NCI-H82 treated with DMSO at 0.1 percent for 48 hours (cell line): ENCODE measurements around the gene VPS37C.

Experiments
- DNase-seq: peaks from one replicate; lab custom pipeline; 2025; ENCODE audit not compliant: unreplicated experiment; lab: John Stamatoyannopoulos, UW

Gene VPS37C

DNA sequence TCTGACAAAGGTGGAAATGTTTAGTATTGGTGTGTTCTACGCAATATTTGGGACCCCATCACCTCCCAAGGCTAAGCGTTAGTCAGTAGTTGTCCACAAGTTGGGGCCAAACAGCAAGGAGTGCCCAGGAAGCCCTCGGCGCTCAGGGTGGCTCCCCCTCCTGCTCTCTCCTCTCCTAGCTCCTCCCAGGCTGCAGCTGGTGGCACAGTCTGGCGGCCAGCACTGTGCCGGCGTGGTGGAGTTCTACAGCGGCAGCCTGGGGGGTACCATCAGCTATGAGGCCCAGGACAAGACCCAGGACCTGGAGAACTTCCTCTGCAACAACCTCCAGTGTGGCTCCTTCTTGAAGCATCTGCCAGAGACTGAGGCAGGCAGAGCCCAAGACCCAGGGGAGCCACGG lies 42.2 kb downstream of the VPS37C start:
- DNase-seq: no peak

DNA sequence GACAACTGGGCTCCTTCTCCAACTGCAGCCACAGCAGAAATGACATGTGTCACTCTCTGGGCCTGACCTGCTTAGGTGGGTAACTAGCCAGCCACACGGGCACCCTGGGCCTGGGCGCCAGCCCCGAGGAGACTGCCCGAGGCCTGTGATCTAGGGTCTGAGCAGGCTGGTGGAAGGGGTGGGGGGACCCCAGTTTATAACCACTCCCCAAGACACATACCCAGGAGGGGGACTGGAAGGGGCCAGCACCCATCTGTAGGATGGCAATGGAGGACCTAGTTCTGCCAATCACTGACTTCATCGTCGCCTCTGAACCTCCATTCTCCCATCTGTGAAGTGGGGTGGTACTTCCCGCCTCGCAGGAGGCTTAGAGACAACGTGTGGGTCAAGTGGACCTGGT lies 42.8 kb downstream of the VPS37C start:
- DNase-seq: no peak

DNA sequence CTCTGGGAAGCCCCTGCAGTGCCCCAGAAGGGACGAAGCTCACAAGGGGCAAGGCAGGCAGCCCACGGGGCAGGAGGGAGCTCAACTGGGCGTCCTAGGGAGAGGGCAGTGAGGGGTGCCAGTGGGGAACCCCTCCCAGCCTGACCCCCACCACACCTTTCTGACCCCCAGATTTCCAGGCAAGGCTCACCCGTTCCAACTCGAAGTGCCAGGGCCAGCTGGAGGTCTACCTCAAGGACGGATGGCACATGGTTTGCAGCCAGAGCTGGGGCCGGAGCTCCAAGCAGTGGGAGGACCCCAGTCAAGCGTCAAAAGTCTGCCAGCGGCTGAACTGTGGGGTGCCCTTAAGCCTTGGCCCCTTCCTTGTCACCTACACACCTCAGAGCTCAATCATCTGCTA lies 43.2 kb downstream of the VPS37C start:
- no peak for DNase-seq

DNA sequence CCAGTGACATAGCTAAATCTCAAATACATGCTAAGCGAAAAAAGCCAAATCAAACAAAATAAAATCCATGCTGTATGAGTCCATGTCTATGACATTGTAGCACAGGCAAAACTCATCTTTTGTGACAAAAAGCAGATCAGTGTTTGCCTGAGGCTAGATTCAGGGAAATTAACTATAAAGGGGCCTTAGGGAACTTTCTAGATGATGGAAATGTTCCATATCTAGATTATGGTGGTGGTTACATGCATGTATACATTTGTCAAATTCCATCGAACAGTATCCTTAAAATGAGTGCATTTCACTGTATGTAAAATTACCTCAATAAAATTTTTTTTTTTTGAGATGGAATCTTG lies 44.1 kb downstream of the VPS37C start:
- DNase-seq: no peak

DNA sequence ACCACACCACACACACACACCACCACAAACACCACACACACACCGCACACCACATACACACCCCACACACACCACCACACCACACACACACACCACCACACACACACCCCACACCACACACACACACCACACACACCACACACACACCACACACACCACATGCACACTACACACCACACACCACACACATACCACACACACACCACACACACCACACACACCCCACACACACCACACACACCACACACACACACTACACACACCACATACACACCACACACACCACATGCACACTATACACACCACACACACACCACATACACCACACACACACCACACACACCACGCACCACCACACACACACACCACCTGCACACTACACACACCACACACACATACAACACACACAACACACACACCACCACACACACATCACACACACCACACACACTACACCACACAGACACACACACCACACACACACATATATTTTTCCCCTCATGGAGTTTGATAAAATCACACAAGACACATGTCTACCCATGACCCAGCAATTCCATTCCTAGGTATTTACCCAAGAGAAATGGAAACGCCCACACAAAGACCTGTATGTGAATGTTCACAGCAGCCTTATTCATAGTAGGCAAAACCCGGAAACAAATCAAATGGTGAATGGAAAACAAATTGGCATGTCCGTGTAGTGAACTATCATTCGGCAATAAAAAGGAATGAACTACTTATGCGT lies 44.6 kb downstream of the VPS37C start:
- no peak for DNase-seq

DNA sequence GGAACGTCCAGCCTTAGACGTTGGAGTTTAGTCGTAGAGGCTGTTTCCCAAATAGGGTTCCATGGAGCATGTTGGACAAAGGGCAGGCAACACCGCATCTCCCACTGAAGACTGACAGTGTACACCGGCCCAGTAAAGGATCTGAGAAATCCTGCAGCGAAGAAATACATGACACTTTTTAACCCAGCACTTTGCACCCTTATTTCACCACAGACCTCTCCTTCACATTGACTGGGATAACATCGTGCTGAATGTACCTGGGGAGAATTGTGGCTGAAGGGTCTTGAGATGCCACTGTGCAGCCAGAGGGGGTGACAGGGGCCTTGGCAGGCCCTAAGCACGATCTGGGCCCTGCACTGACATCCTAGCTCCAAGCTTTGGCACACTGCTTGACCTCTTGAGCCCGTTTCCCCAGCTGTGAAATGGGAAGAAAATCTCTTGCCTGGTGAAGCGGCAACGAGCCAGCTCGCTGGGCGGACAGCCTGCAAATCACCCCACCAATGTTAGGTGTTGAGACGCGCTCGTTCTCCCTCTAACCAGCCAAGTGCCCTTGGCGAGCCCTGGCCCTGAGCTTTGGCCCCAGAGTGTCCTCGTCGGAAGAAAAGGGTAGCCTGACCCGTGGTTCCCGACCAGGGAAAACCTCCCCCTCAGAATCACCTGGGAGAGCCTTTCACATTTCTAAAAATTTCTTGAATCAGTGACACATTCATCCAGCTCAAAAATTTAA lies 45.6 kb downstream of the VPS37C start:
- no peak for DNase-seq

DNA sequence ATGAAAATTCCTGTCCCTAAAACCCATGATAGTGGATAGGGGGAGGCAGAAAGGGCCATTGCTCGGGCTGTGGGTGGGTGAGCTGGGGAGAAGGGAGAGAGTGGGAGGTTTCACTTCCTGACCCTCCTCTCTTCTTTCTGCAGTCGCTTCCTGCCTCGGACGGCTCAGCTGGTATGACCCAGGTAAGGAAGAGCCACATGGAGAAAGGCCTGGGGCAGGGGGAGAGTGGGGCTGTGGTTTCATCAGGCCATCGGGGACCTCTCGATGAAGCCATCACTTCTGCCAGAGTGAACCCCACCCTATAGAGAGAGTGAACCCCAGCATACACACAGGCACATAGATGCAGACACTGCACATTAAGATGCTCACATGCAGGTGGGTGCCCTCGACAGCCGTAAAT lies 46.3 kb downstream of the VPS37C start:
- DNase-seq: no peak

DNA sequence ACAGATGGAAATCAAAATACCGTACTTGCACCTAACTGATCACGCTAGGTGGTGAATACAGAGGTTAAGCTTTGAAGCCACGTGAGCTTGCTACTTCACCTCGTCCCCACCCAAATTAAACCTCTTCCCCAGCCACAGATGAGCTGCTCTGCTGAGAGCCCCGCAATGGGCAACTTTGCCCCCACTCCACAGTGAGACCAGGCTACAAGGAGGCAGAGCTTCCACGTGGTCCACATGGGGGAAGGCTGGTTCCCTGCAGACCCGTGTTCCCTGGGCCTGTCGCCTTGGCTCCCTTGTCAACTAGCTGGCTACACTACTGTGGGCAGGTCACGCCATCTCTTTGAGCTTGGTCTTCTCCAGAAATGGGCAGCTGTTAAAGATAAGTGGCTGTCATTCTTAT lies 48.0 kb downstream of the VPS37C start:
- no peak for DNase-seq

DNA sequence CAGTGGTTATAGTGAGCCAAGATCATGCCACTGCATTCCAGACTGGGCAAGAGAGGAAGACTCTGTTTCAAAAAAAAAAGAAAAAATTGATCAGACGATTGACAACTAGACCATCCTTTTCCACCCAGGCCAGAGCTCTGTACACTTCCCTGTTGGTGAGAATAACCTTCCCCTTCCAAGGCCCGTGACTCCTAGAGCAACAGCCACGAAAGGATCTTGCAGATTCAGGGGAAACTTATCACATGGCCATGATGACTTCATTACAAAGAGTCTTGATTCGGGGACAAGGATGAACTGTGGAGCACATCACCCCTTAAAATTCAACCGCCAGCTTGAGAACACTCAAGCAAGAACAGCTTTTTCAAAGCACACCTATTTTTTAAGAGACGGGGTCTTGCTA lies 48.7 kb downstream of the VPS37C start:
- DNase-seq: no peak

DNA sequence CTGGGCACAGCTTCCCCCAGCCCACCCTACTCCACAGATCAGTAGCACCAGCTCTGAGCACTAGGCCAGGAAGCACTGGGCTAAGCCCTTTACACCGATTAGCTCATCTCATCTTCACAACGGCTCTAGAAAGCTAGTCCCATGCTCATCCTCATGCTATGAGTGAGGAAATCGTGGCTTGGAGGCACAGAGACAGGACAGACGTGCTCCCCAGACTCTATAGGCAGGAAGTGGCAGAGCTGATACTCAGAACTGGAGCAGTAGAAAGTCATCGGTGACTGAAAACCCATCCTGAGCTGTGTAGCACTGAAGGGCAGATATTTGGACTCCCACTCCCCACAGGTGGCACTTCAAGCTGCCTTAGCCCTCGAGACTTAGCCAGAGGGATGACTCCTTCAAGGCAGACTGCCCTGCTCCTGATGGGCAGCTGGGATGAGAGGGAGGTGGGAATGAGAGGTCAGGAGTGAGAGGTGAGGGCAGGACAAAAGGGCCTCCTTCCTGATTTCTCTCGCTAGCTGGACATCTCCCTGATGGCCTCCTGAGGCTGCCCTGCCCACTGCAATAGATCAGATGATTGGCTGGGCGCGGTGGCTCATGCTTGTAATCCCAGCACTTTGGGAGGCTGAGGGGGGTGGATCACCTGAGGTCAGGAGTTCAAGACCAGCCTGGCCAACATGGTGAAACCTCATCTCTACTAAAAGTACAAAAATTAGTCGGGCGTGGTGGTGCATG lies 49.3 kb downstream of the VPS37C start:
- DNase-seq: no peak

DNA sequence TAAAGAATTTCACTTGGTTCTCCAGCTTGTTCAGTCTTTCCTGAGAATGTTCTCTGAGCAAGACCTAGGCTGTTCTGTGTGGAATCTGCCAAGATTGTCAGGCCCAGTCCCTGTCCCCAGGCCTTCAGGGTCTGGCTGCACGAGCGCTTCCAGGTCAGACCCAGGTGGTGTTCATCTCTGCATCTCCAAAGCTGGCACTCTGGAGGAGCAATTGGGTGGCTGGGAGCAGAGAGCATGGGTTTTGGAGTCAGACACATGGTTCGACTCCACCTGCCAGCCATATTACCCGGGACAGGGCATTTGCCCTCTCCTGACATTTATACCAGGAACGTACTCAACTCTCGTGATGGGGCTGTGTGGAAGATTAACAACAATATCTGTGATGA lies 50.2 kb downstream of the VPS37C start:
- no peak for DNase-seq

DNA sequence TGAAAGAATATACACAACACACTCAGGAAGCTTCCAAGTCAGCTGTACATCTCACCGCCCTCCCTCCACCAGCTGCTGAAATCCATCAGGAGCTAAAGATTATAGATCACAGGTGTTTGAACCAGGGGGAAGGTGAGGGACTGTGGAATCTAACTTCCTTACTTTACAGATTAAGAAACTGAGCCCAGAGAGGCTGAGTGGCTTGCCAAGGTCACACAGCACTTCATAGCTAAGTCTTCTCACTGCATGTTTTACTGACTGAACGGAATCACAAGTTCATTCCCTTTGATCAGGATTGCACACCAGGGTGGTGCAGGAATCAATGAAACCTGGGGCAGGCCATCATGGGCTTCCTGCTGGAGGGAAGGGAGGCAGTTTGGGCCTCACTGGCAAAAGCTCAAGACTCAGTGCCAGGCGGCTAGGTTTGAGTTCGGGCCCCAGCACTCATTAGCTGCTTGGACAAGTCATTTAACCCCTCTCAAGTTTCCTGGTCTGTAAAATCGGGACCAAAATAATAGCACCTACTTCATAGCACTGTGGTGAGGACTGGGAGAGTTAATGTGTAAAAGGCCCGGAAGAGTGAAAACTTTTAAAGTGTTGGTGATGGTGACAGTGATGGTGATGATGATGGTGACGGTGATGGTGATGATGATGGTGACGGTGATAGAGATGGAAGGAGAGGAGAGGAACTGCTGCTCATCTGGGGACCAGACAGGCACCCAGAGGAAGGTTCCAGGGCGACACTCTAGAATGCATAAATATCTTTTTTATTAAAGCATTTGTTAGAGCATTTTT lies 50.8 kb downstream of the VPS37C start:
- no peak for DNase-seq

DNA sequence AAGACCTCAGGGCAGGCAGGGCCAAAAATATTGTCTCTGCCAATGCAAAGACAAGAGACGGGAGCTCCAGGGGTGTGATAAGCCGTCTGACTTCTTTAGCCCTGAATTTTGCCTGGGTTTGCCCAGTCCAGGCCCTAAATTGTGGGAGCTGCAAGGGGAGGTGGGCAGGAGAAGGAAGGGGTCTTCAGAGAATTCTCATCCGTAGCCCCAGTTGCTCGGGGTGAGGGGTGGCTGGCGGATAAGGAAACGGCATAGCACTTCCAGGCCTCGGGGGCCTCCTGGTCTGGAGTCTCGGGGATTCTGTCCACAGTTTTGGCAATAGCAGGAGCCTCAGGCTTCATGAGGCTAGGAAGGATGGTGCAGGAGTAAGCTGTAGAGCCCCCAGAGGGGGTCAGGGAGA lies 51.6 kb downstream of the VPS37C start:
- no peak for DNase-seq

DNA sequence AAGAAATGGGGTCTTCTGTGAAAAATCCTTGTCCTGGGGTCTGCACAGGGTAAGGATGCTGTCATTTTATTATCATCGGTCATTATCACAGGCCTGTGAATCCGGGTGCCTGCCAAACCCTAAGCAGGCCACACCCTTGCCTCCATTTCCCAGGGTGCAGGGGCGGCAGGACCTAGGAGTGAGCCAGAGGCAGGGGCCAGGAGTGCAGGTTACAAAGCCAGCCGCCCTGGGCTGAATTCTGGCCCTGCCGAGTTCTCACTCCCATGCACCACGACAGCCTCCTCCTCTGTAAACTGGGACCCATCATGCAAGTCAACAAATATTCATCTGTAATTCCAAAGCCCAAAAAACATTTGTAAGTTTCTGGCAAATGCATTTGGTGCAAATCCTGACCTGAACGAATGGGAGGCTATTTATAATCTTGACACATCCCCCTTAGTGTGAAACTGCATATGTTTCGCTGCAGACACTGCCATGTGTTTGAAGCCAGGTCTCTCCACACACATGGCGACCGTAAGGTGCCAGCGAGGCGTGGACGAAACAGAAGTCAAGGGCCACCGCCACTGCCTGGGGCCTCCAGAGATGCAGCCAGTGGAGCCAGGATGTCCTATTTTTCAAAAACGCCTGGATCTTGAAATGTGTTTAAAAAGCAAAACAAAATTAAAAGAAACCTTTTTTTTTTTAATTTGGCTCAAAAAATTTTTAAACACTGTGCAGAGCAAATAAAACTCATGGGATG lies 52.2 kb downstream of the VPS37C start:
- no peak for DNase-seq

DNA sequence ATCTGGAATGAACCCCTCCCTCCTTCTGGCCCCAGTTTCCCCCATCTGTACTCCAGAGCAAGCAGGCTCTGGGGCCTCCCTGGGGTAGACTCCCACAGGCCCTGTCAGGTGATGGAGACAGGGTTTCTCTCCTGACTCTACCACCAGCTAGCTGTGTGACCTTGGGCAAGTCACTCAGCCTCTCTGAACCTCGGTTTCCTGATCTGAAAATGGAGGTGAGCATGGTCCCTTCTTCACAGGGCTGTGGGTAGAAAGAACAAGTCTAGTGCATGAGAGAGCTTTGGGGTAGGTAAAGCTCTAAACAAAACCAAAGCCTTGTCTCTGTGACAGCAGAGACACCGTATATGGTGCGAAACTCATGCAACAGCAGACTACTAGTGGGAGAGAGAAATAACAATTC lies 53.3 kb downstream of the VPS37C start:
- DNase-seq: no peak

DNA sequence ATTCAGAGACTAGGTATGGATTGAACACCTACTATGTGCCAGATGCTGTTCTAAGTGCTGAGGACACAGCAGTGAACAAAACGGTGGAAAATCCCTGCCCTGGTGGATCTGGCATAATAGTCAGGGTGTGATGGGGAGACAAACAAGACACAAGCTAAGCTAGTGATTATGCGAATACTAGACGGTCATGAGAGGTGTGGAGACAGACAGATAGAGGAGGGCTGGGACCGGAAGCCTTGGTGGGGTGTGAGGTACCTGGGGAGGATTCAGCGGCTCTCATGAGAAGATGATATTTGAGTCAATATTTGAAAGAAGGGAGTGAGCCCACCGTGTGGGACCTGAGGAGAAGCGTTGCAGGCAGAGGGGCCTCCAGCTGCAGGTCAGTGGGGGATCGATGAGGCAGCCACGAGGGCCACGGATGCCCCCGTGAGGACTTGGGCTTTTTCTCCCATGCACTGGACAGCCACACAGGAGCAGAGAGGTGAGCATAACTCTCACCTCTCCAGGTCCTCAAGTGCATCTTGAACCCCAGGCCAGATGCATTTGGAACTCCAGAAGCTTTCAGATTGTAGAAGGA lies 54.2 kb downstream of the VPS37C start:
- DNase-seq: no peak

DNA sequence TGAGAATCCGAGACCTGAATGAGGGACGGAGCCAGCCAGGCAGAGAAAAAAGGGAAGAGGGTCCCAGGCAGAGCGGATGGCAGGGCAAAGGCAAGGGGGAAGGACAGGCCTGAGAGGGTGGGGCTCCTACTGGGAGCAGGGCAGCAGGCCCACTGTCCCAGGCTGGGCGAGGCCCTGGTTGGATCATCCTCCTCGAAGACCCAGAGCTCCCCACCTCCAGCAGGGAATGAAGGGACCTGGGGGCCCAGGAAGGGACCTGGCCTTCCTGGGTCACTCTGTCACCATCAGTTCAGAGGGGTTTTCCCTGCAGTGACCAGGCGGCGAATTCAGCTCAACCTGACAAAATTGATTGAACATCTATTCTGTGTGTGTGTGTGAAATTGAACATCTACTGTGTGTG lies 54.9 kb downstream of the VPS37C start:
- DNase-seq: no peak

DNA sequence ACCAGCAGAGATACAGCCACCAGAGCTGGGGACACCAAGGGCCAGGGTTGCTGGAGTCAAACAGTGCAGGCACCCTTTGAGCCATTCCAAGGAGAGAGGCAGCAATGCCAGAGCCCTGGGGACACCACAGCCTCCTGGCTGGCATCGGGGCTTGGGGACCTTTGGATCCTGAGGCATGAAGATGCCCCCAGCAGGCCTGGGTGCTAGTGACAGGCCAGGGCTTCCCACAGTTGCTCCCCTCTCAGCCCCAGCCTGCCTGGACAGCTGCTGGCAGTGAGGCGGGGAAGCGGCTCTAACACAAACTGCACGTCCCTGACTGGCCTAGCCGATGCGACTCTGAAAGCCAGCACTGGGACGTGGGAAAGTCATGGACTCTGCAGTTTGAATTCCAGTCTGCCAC lies 56.3 kb downstream of the VPS37C start:
- DNase-seq: no peak

DNA sequence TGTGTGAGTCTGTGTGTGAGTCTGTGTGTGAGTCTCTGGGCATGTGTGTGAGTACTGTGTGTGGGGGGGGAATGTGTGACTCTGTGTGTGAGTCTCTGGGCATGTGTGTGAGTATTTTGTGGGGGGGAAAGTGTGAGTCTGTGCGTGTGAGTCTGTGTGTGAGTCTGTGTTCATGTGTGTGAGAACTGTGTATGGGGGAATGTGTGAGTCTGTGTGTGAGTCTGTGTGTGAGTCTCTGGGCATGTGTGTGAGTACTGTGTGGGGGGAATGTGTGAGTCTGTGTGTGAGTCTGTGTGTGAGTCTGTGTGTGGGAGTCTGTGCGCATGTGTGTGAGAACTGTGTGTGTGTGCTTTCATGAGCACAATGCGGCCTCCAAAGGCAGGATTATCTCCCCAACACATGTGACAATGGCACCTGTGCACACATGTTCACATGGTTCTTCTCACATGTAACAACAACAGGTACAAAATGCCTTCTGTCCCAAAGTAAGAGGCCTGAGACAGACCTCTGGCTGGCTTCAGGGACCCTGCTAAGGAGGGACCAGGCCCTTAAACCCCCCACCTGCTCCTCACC lies 57.3 kb downstream of the VPS37C start:
- DNase-seq: no peak
